ENCODE data around the gene MIER2.

MIER2 gene

GRCh38 chr19:343941-344624, 513 bp downstream of the MIER2 start:
- H3K27ac ChIP-seq, result peak overlapping the region; percentile 75
- TF ChIP-seq ZFX (IDR thresholded peaks at IDR 0.05) (no peak), CTCF (conservative IDR thresholded peaks at IDR 0.05) (no peak)

DNA sequence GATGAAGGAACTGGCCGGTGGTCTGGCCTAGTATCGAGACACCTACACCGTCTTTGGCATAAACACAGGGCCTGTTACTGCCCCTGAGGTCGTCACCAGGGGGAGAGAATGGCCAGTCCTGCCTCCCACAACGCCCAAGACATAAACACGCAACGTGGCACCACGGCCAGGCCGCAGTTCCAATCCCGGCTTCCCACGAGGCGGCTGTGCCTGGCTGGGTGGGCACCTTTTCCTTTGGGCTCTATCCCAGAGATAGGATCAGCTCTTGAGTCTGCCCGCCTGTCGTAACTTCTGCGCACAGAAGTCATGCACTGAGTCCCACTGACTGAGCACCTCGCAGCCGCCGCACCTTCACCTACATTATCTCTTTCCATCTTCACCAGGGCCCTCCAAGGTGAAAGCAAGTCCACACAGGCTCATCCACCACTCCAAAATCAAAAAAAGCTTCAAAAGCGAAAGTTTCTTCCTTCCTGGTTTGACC, 1.1 kb downstream of the MIER2 start:
- TF ChIP-seq ZFX (IDR thresholded peaks at IDR 0.05), result no peak
- peak overlapping the region; percentile 75 for H3K27ac ChIP-seq

DNA sequence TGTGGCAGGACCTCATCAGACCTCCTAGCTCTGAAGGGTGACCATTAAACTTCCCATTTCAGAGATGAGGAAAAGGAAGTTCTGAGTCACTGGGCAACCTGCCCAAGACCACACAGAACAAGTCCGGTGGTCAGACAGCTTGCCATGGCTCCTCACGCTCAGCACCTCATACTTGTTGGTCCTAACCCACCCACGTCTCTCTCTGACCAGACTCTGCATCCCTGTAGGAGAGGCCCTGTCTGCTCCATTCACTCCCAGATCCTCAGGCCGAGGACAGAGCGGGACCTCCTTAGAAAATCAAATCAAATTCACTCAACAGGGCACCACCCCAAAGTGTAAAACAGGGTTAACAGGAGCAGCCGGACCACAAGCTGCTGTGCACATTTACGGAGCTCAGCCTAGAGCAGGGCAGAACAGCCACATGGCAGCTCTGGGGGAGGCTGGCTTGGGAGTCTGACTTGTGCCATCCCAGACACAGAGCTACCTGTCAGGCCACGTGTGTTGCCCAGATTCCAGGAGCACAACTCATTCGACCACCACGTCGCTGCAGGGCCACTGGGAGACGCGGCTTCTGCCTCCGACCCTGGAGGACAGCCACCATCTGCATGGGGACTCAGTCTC, 1.7 kb downstream of the MIER2 start:
- H3K27ac ChIP-seq, result no peak overlapping the region

DNA sequence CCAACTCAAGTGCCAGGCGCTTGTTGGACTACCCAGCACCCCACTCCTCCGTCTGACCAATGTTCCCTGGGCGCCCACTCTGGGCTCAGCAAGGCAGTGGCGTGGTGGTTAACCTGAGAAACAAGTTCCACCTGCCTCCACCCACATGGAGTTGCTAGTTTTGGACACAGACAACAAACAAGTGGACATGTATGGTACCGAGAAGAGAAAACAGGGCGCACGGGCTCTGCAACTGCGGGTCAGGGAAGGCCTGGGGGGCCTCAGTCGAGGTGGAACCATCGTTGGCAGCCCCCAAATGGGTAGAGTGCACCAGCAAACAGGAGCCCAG, 2.5 kb downstream of the MIER2 start:
- TF ChIP-seq CTCF (conservative IDR thresholded peaks at IDR 0.05) (no peak), ZFX (IDR thresholded peaks at IDR 0.05) (no peak)
- no peak overlapping the region for H3K27ac ChIP-seq

More for the DNA sequence above, 1.7 kb downstream of the MIER2 start:
- TF ChIP-seq ZFX (IDR thresholded peaks at IDR 0.05), result no peak
- TF ChIP-seq CTCF (conservative IDR thresholded peaks at IDR 0.05), result no peak

DNA sequence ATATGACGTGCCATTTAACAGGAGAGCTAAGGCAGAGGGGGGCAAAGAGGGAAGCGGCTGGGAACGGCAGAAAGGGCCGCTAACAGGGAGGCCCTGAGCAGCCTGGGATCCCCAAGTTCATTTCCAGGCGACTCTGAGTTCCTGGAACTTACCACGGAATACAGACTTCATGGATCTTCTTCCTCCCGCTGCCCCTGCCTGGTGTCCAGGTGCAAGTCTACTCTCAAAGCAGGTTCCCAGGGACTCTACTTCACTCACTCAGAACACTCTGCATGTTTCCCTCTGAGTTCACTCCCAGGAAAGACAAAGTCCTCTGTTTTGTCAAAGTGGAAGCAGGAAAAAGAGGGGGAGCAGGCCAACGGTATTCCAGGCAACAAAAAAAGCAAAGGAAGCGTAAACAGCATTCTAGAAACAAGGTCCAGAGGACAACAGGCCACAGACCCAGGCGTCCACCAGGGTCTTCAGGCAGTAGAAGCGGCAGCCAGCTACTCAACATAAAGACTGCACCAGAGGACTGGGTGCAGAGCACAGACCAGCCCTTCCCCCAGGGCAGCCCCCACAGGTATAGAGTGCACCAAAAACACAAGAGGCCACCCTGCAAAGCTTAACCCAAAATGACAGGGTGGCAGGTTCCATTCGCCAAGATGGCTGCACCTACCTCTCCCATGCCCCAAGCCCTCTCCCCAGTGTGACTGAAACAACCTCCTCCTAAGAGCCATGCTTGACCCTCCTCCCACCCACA, 3.0 kb downstream of the MIER2 start:
- no peak overlapping the region for H3K27ac ChIP-seq
- no peak for TF ChIP-seq ZFX (IDR thresholded peaks at IDR 0.05)
- TF ChIP-seq CTCF (conservative IDR thresholded peaks at IDR 0.05), result no peak

- TF ChIP-seq CTCF (conservative IDR thresholded peaks at IDR 0.05), result no peak
- TF ChIP-seq ZFX (IDR thresholded peaks at IDR 0.05), result no peak
- H3K27ac ChIP-seq, result no peak overlapping the region
Observed at GRCh38 chr19:340620-341385, 3.8 kb downstream of the MIER2 start.

GRCh38 chr19:339262-339887, 5.2 kb downstream of the MIER2 start:
- TF ChIP-seq CTCF (conservative IDR thresholded peaks at IDR 0.05) (no peak), ZFX (IDR thresholded peaks at IDR 0.05) (no peak)
- H3K27ac ChIP-seq, result no peak overlapping the region
